ENCODE data around the gene GNB1L.

Gene GNB1L

GRCh38 chr22:19747551-19747950 is 107.1 kb downstream of the GNB1L start:
- Histone ChIP-seq H2AFZ (ENCODE audit: low read length) (no peak overlapping the region), H3K9me2 (replicated peaks; ENCODE audit: insufficient read depth, low read length) (no peaks in the 10 kb centered on the region)
- no peak for TF ChIP-seq CTCF (IDR thresholded peaks at IDR 0.05; ENCODE audit: low read length)
- no peak for TF ChIP-seq EZH2phosphoT487 (IDR thresholded peaks at IDR 0.05; ENCODE audit: low read length)
- no peak for TF ChIP-seq EZH2 (optimal IDR thresholded peaks at IDR 0.05; ENCODE audit: low read depth, low read length)

GRCh38 chr22:19746726-19747125 is 107.9 kb downstream of the GNB1L start:
- H3K9me3 ChIP-seq (replicated peaks; ENCODE audit: insufficient read depth, low read length), result no peaks in the 10 kb centered on the region
- TF ChIP-seq CTCF (IDR thresholded peaks at IDR 0.05; ENCODE audit: low read length), result no peak
- TF ChIP-seq EZH2 (optimal IDR thresholded peaks at IDR 0.05; ENCODE audit: low read depth, low read length), result no peak
- no peak for TF ChIP-seq EZH2phosphoT487 (IDR thresholded peaks at IDR 0.05; ENCODE audit: low read length)
- H3K27ac ChIP-seq (ENCODE audit: low read length), result no peak overlapping the region
- no peak for DNase-seq
- no peaks in the 10 kb centered on the region for H3K9me2 ChIP-seq (replicated peaks; ENCODE audit: insufficient read depth, low read length)
- no peaks in the 10 kb centered on the region for H3F3A ChIP-seq (ENCODE audit: insufficient read depth, low read length)
- no peak overlapping the region for H3K9ac ChIP-seq (ENCODE audit: low read length)
- H3K4me1 ChIP-seq (ENCODE audit: low read length), result no peaks in the 10 kb centered on the region
- no peak overlapping the region for H3K4me2 ChIP-seq (ENCODE audit: low read depth, low read length)
- no peaks in the 10 kb centered on the region for H3K36me3 ChIP-seq (replicated peaks; ENCODE audit: insufficient read depth, low read length)
- peaks cover 81% of the 10 kb centered on the region for H3K27me3 ChIP-seq (replicated peaks; ENCODE audit: insufficient read depth, low read length)
- H3K79me2 ChIP-seq (ENCODE audit: low read length), result no peaks in the 10 kb centered on the region
- no peak overlapping the region for H2AFZ ChIP-seq (ENCODE audit: low read length)
- H4K20me1 ChIP-seq (ENCODE audit: insufficient read depth, low read length), result no peaks in the 10 kb centered on the region
- H3K4me3 ChIP-seq (ENCODE audit: low read length), result no peak overlapping the region

More at GRCh38 chr22:19747551-19747950, 107.1 kb downstream of the GNB1L start:
- H3K36me3 ChIP-seq (replicated peaks; ENCODE audit: insufficient read depth, low read length), result no peaks in the 10 kb centered on the region
- H3K4me2 ChIP-seq (ENCODE audit: low read depth, low read length), result no peak overlapping the region
- no peaks in the 10 kb centered on the region for H3K9me3 ChIP-seq (replicated peaks; ENCODE audit: insufficient read depth, low read length)
- H4K20me1 ChIP-seq (ENCODE audit: insufficient read depth, low read length), result no peaks in the 10 kb centered on the region
- H3F3A ChIP-seq (ENCODE audit: insufficient read depth, low read length), result no peaks in the 10 kb centered on the region
- H3K27ac ChIP-seq (ENCODE audit: low read length), result no peak overlapping the region
- no peak overlapping the region for H3K9ac ChIP-seq (ENCODE audit: low read length)
- DNase-seq, result no peak
- H3K27me3 ChIP-seq (replicated peaks; ENCODE audit: insufficient read depth, low read length), result peaks cover 81% of the 10 kb centered on the region
- no peak overlapping the region for H3K4me3 ChIP-seq (ENCODE audit: low read length)
- no peaks in the 10 kb centered on the region for H3K4me1 ChIP-seq (ENCODE audit: low read length)
- no peaks in the 10 kb centered on the region for H3K79me2 ChIP-seq (ENCODE audit: low read length)

GRCh38 chr22:19745155-19746101 is 109.2 kb downstream of the GNB1L start:
- TF ChIP-seq EZH2 (optimal IDR thresholded peaks at IDR 0.05; ENCODE audit: low read depth, low read length) (no peak), CTCF (IDR thresholded peaks at IDR 0.05; ENCODE audit: low read length) (no peak), EZH2phosphoT487 (IDR thresholded peaks at IDR 0.05; ENCODE audit: low read length) (no peak)
- Histone ChIP-seq H3K4me2 (ENCODE audit: low read depth, low read length) (no peak overlapping the region), H3K9ac (ENCODE audit: low read length) (no peak overlapping the region)

More at GRCh38 chr22:19745155-19746101, 109.2 kb downstream of the GNB1L start:
- Histone ChIP-seq H2AFZ (ENCODE audit: low read length) (no peak overlapping the region), H3K4me1 (ENCODE audit: low read length) (no peaks in the 10 kb centered on the region), H4K20me1 (ENCODE audit: insufficient read depth, low read length) (no peaks in the 10 kb centered on the region), H3K27ac (ENCODE audit: low read length) (no peak overlapping the region), H3K9me2 (replicated peaks; ENCODE audit: insufficient read depth, low read length) (no peaks in the 10 kb centered on the region), H3K79me2 (ENCODE audit: low read length) (no peaks in the 10 kb centered on the region), H3K9me3 (replicated peaks; ENCODE audit: insufficient read depth, low read length) (no peaks in the 10 kb centered on the region), H3K4me3 (ENCODE audit: low read length) (no peak overlapping the region), H3K27me3 (replicated peaks; ENCODE audit: insufficient read depth, low read length) (peaks cover 81% of the 10 kb centered on the region), H3F3A (ENCODE audit: insufficient read depth, low read length) (no peaks in the 10 kb centered on the region), H3K36me3 (replicated peaks; ENCODE audit: insufficient read depth, low read length) (no peaks in the 10 kb centered on the region)
- no peak for DNase-seq
